Activated CD8-positive, alpha-beta memory T cell treated with anti-CD3 and anti-CD28 coated beads, Interleukin-2, amount 10 ng/mL, durations not matched to agents 7 days and 5 days (primary cell): Measurements from ENCODE around the gene C4orf36. TPM values are rescaled to one million over a fixed set of nuclear protein-coding genes. Genes with fewer than 3 reads are reported as not detected.

Experiments
- ATAC-seq: fragments of 150-1000 bp; cut with Tn5 transposase; one replicate; pipeline ENCODE4 v1.10.0; 2021; ENCODE audit warnings: moderate library complexity
- CTCF ChIA-PET: fragments of 350-600 bp; sonication (Branson Sonifier 250); formaldehyde crosslinking; loops from one replicate; lab custom pipeline; 2021; ENCODE audit warnings: antibody characterized with exemption; lab: Charles Lee
- DNase-seq: peaks from one replicate; pipeline ENCODE4 v3.0.0-alpha.2; 2020
- H3K27ac Mint-ChIP-seq: one replicate; pipeline ENCODE4 v1.8.0; 2021; ENCODE audit warnings: mild to moderate bottlenecking, mixed read lengths
- H3K27me3 Mint-ChIP-seq: one replicate; pipeline ENCODE4 v1.8.0; 2021; ENCODE audit warnings: mixed read lengths
- H3K36me3 Mint-ChIP-seq: one replicate; pipeline ENCODE4 v1.8.0; 2021; ENCODE audit warnings: mild to moderate bottlenecking, mixed read lengths
- H3K4me1 Mint-ChIP-seq: one replicate; pipeline ENCODE4 v1.8.0; 2021; ENCODE audit warnings: mixed read lengths
- H3K4me3 Mint-ChIP-seq: one replicate; pipeline ENCODE4 v1.8.0; 2021; ENCODE audit warnings: mild to moderate bottlenecking, moderate library complexity, mixed read lengths
- H3K9me3 Mint-ChIP-seq: one replicate; pipeline ENCODE4 v1.8.0; 2022; ENCODE audit warnings: low read depth, mixed read lengths
- total RNA-seq, 2 experiments: library from RNA; stranded (reverse); gene quantifications; one replicate each; pipeline ENCODE4 v1.2.3, GENCODE V29; 2021

The C4orf36 gene
- total RNA-seq, 2 experiments from 2014 or later = not detected

GRCh38 chr4:86927843-86928395 is 35.7 kb upstream of the C4orf36 start:
- no peak overlapping the region for H3K27ac Mint-ChIP-seq
- CTCF ChIA-PET = interaction anchor here (1.6 kb wide), 1 partner anchor 165 kb away, joined by 4 read pairs; no protein-coding TSS in a partner anchor
- no peak for DNase-seq

GRCh38 chr4:86926435-86927086 is 34.3 kb upstream of the C4orf36 start:
- Mint-ChIP-seq H3K36me3 (peaks cover 4% of the 10 kb centered on the region), H3K4me3 (no peak overlapping the region), H3K27me3 (no peaks in the 10 kb centered on the region), H3K27ac (no peak overlapping the region), H3K9me3 (no peaks in the 10 kb centered on the region), H3K4me1 (peaks cover 5% of the 10 kb centered on the region)
- ATAC-seq (no peak), DNase-seq (no peak)
- CTCF ChIA-PET = interaction anchor here (0.8 kb wide), 1 partner anchor 9 kb away, joined by 3 read pairs; no protein-coding TSS in a partner anchor

More at GRCh38 chr4:86927843-86928395, 35.7 kb upstream of the C4orf36 start:
- H3K9me3 Mint-ChIP-seq = no peaks in the 10 kb centered on the region
- H3K27me3 Mint-ChIP-seq = no peaks in the 10 kb centered on the region
- peaks cover 5% of the 10 kb centered on the region for H3K4me1 Mint-ChIP-seq
- ATAC-seq = peak; percentile 42
- peaks cover 4% of the 10 kb centered on the region for H3K36me3 Mint-ChIP-seq
- no peak overlapping the region for H3K4me3 Mint-ChIP-seq

GRCh38 chr4:86924811-86925210 is 32.6 kb upstream of the C4orf36 start:
- no peak overlapping the region for H3K27ac Mint-ChIP-seq
- CTCF ChIA-PET = interaction anchor here (3.8 to 7.2 kb wide), 3 partner anchors 9 to 173 kb away, joined by 40 to 123 read pairs (median 46); partner anchors contain the start of gene AFF1
- peaks cover 8% of the 10 kb centered on the region for H3K4me1 Mint-ChIP-seq
- no peaks in the 10 kb centered on the region for H3K36me3 Mint-ChIP-seq
- no peaks in the 10 kb centered on the region for H3K9me3 Mint-ChIP-seq
- no peak overlapping the region for H3K4me3 Mint-ChIP-seq
- no peak for ATAC-seq
- H3K27me3 Mint-ChIP-seq = no peaks in the 10 kb centered on the region
- no peak for DNase-seq

GRCh38 chr4:86921608-86922252 is 29.5 kb upstream of the C4orf36 start:
- H3K4me3 Mint-ChIP-seq = no peak overlapping the region
- H3K4me1 Mint-ChIP-seq = peaks cover 5% of the 10 kb centered on the region
- ATAC-seq = no peak
- no peak overlapping the region for H3K27ac Mint-ChIP-seq
- H3K9me3 Mint-ChIP-seq = no peaks in the 10 kb centered on the region
- CTCF ChIA-PET = interaction anchor here (0.6 to 7.2 kb wide), 34 partner anchors 9 to 425 kb away, joined by 3 to 123 read pairs (median 6); partner anchors contain the start of gene AFF1
- DNase-seq = no peak
- no peaks in the 10 kb centered on the region for H3K27me3 Mint-ChIP-seq
- H3K36me3 Mint-ChIP-seq = no peaks in the 10 kb centered on the region

GRCh38 chr4:86919561-86920223 is 27.5 kb upstream of the C4orf36 start:
- no peak for DNase-seq
- H3K36me3 Mint-ChIP-seq = no peaks in the 10 kb centered on the region
- H3K9me3 Mint-ChIP-seq = no peaks in the 10 kb centered on the region
- CTCF ChIA-PET = interaction anchor here (0.7 to 7.2 kb wide), 6 partner anchors 11 to 230 kb away, joined by 3 to 123 read pairs (median 4); no protein-coding TSS in a partner anchor
- H3K27ac Mint-ChIP-seq = no peak overlapping the region
- peaks cover 5% of the 10 kb centered on the region for H3K4me1 Mint-ChIP-seq
- H3K27me3 Mint-ChIP-seq = no peaks in the 10 kb centered on the region
- ATAC-seq = no peak
- H3K4me3 Mint-ChIP-seq = no peak overlapping the region

- CTCF ChIA-PET = interaction anchor here (0.7 to 7.2 kb wide), 4 partner anchors 13 to 420 kb away, joined by 3 to 123 read pairs (median 4); no protein-coding TSS in a partner anchor
- ATAC-seq (no peak), DNase-seq (no peak)
- Mint-ChIP-seq H3K27ac (no peak overlapping the region), H3K27me3 (no peaks in the 10 kb centered on the region), H3K9me3 (no peaks in the 10 kb centered on the region), H3K4me3 (no peak overlapping the region), H3K36me3 (no peaks in the 10 kb centered on the region), H3K4me1 (peaks cover 5% of the 10 kb centered on the region)
These were observed 26.4 kb upstream of the C4orf36 start for GRCh38 chr4:86918539-86919072.

- Mint-ChIP-seq H3K27ac (no peak overlapping the region), H3K27me3 (no peaks in the 10 kb centered on the region), H3K4me1 (peaks cover 5% of the 10 kb centered on the region), H3K36me3 (no peaks in the 10 kb centered on the region), H3K9me3 (no peaks in the 10 kb centered on the region), H3K4me3 (no peak overlapping the region)
- CTCF ChIA-PET = no interaction called here
- ATAC-seq = no peak
- DNase-seq = no peak
These were observed 25.2 kb upstream of the C4orf36 start for GRCh38 chr4:86917212-86918039.

GRCh38 chr4:86916392-86916791 is 24.2 kb upstream of the C4orf36 start:
- CTCF ChIA-PET = no interaction called here

GRCh38 chr4:86910820-86911684 is 18.8 kb upstream of the C4orf36 start:
- CTCF ChIA-PET = interaction anchor here (0.7 kb wide), 1 partner anchor 12 kb away, joined by 3 read pairs; no protein-coding TSS in a partner anchor
- no peak overlapping the region for H3K4me3 Mint-ChIP-seq

More at GRCh38 chr4:86916392-86916791, 24.2 kb upstream of the C4orf36 start:
- ATAC-seq (no peak), DNase-seq (no peak)
- Mint-ChIP-seq H3K36me3 (no peaks in the 10 kb centered on the region), H3K4me3 (no peak overlapping the region), H3K4me1 (peaks cover 5% of the 10 kb centered on the region), H3K9me3 (no peaks in the 10 kb centered on the region), H3K27ac (no peak overlapping the region), H3K27me3 (no peaks in the 10 kb centered on the region)

GRCh38 chr4:86910369-86910768 is 18.1 kb upstream of the C4orf36 start:
- Mint-ChIP-seq H3K27me3 (no peaks in the 10 kb centered on the region), H3K9me3 (no peaks in the 10 kb centered on the region), H3K27ac (no peak overlapping the region), H3K4me3 (no peak overlapping the region), H3K36me3 (no peaks in the 10 kb centered on the region), H3K4me1 (peaks cover 14% of the 10 kb centered on the region)
- no peak for ATAC-seq
- CTCF ChIA-PET = interaction anchor here (2.7 kb wide), 1 partner anchor 12 kb away, joined by 14 read pairs; no protein-coding TSS in a partner anchor
- no peak for DNase-seq

More at GRCh38 chr4:86910820-86911684, 18.8 kb upstream of the C4orf36 start:
- no peaks in the 10 kb centered on the region for H3K36me3 Mint-ChIP-seq
- peaks cover 12% of the 10 kb centered on the region for H3K4me1 Mint-ChIP-seq
- H3K27me3 Mint-ChIP-seq = no peaks in the 10 kb centered on the region
- no peak for ATAC-seq
- H3K9me3 Mint-ChIP-seq = no peaks in the 10 kb centered on the region
- no peak overlapping the region for H3K27ac Mint-ChIP-seq
- DNase-seq = no peak

- Mint-ChIP-seq H3K27me3 (no peaks in the 10 kb centered on the region), H3K4me1 (peaks cover 14% of the 10 kb centered on the region), H3K9me3 (no peaks in the 10 kb centered on the region)
These were observed 17.5 kb upstream of the C4orf36 start for GRCh38 chr4:86909546-86910295.

More at GRCh38 chr4:86909546-86910295, 17.5 kb upstream of the C4orf36 start:
- DNase-seq (no peak), ATAC-seq (no peak)
- CTCF ChIA-PET = interaction anchor here (0.7 to 2.7 kb wide), 2 partner anchors 12 to 356 kb away, joined by 6 to 14 read pairs; no protein-coding TSS in a partner anchor
- H3K27ac Mint-ChIP-seq = no peak overlapping the region
- no peak overlapping the region for H3K4me3 Mint-ChIP-seq
- no peaks in the 10 kb centered on the region for H3K36me3 Mint-ChIP-seq
